NCI-H510A (cell line): ENCODE results near the gene PSMA4.
"Not testable (repeated sequence)": the region's sequence is repeated elsewhere in the genome, so short reads cannot be mapped to it uniquely, and the experiment has no call there.

ENCODE experiments used
- DNase-seq: peaks from one replicate; lab custom pipeline; 2025; lab: John Stamatoyannopoulos, UW

The PSMA4 gene

GRCh38 chr15:78551902-78552301, 11.7 kb downstream of the PSMA4 start:
- DNase-seq, result no peak

- DNase-seq, result no peak
Measured at GRCh38 chr15:78552597-78552996, 12.4 kb downstream of the PSMA4 start.

GRCh38 chr15:78560201-78560600, 20.0 kb downstream of the PSMA4 start:
- DNase-seq, result not testable (repeated sequence)

GRCh38 chr15:78561490-78561889, 21.2 kb downstream of the PSMA4 start:
- DNase-seq, result no peak

GRCh38 chr15:78563092-78563491, 22.8 kb downstream of the PSMA4 start:
- DNase-seq, result no peak

- no peak for DNase-seq
Measured at GRCh38 chr15:78564743-78565096, 24.5 kb downstream of the PSMA4 start.

- peak; percentile 88 for DNase-seq
Measured at GRCh38 chr15:78565097-78565950, 25.1 kb downstream of the PSMA4 start, which contains the start of gene CHRNA5. Gene CHRNA5, plus strand, starts transcription at chr15:78565520. Its CDS starts 200 bp downstream, at chr15:78565720.

- DNase-seq, result no peak
Measured at GRCh38 chr15:78565951-78566774, 25.9 kb downstream of the PSMA4 start.

GRCh38 chr15:78567531-78567930, 27.3 kb downstream of the PSMA4 start:
- DNase-seq, result no peak

GRCh38 chr15:78570710-78571109, 30.5 kb downstream of the PSMA4 start:
- DNase-seq, result no peak

- DNase-seq, result no peak
Measured at GRCh38 chr15:78571382-78571781, 31.1 kb downstream of the PSMA4 start.

GRCh38 chr15:78573416-78573815, 33.2 kb downstream of the PSMA4 start:
- DNase-seq, result no peak

GRCh38 chr15:78574944-78575343, 34.7 kb downstream of the PSMA4 start:
- no peak for DNase-seq

- DNase-seq, result no peak
Measured at GRCh38 chr15:78597583-78597982, 57.3 kb downstream of the PSMA4 start.

- no peak for DNase-seq
Measured at GRCh38 chr15:78598348-78598747, 58.1 kb downstream of the PSMA4 start.

- DNase-seq, result no peak
Measured at GRCh38 chr15:78599189-78599588, 58.9 kb downstream of the PSMA4 start.
